Natural killer cell (primary cell): ENCODE measurements around the gene SLCO3A1. TPM values are rescaled to one million over a fixed set of nuclear protein-coding genes. Genes with fewer than 3 reads are reported as not detected.

ENCODE experiments used
- ATAC-seq, 3 donors: fragments of 150-1000 bp in 2 of 3; fragments of 200-7000 bp in 1 of 3; cut with Tn5 transposase; 1 replicate in 1 of 3; 2 replicates in 2 of 3; pipeline ENCODE4 v1.10.0; 2021; ENCODE audit warnings: mild to moderate bottlenecking in 2 of 3, moderate library complexity in 2 of 3
- DNase-seq, 2 donors: peaks; one replicate each; pipeline versions ENCODE4 v3.0.0 to v3.0.0-alpha.2; 2013 to 2021; ENCODE audit warnings: mixed read lengths in 1 of 2
- H3K27ac ChIP-seq: one replicate; pipeline ENCODE4 v1.5.1; 2013; ENCODE audit warnings: mild to moderate bottlenecking, low read length
- H3K27me3 ChIP-seq: one replicate; pipeline ENCODE4 v1.6.1; 2013; ENCODE audit warnings: low read length; ENCODE audit not compliant: control insufficient read depth, insufficient read depth
- H3K36me3 ChIP-seq: one replicate; pipeline ENCODE4 v1.6.1; 2013; ENCODE audit warnings: low read length; ENCODE audit not compliant: control insufficient read depth, insufficient read depth
- H3K4me1 ChIP-seq: one replicate; pipeline ENCODE4 v1.6.1; 2013; ENCODE audit warnings: low read length; ENCODE audit not compliant: control insufficient read depth, insufficient read depth
- H3K4me3 ChIP-seq: one replicate; pipeline ENCODE4 v1.5.1; 2013; ENCODE audit warnings: low read length
- H3K9me3 ChIP-seq: one replicate; pipeline ENCODE4 v1.6.1; 2013; ENCODE audit warnings: low read length; ENCODE audit not compliant: control insufficient read depth, insufficient read depth
- H3K27ac Mint-ChIP-seq, 2 donors: one replicate each; pipeline ENCODE4 v1.8.0; 2022; ENCODE audit warnings: mild to moderate bottlenecking in 2 of 2, mixed read lengths in 2 of 2, moderate library complexity in 1 of 2
- H3K27me3 Mint-ChIP-seq, 2 donors: one replicate each; pipeline ENCODE4 v1.8.0; 2022; ENCODE audit warnings: low read depth in 2 of 2, mixed read lengths in 2 of 2
- H3K36me3 Mint-ChIP-seq: one replicate; pipeline ENCODE4 v1.8.0; 2022; ENCODE audit warnings: mixed read lengths
- H3K4me1 Mint-ChIP-seq, 2 donors: one replicate each; pipeline ENCODE4 v1.8.0; 2022; ENCODE audit warnings: mixed read lengths in 2 of 2
- H3K4me3 Mint-ChIP-seq: one replicate; pipeline ENCODE4 v1.8.0; 2022; ENCODE audit warnings: mild to moderate bottlenecking, moderate library complexity, mixed read lengths
- H3K9me3 Mint-ChIP-seq, 2 donors: one replicate each; pipeline ENCODE4 v1.8.0; 2022; ENCODE audit warnings: mixed read lengths in 2 of 2
- CTCF ChIP-seq: fragments of 200-600 bp; IDR thresholded peaks from one replicate; pipeline ENCODE4 v1.8.0; 2022; ENCODE audit warnings: antibody characterized with exemption
- WGBS: methylation state at CpG from one replicate; pipeline ENCODE4 v1.1.7; 2013; ENCODE audit warnings: missing lambda C conversion rate; ENCODE audit not compliant: insufficient coverage; 5-methylcytosine and 5-hydroxymethylcytosine counted together
- intact Hi-C: fragments of 100-400 bp; cut with micrococcal nuclease; formaldehyde crosslinking; loops from one replicate; pipeline ENCODE4 v1.14.2; 2022
- total RNA-seq, 4 donors: library from RNA; stranded (reverse); fragments of 120-200 nt in 1 of 4; gene quantifications; one replicate each; pipeline versions ENCODE4 v1.2.3 to v1.2.4, GENCODE V29; 2013 to 2022

Gene SLCO3A1
- total RNA-seq, 3 donors from 2014 or later (not counting 1 experiment from before 2014, with no cell fraction given): 48.5 to 73.5 (median 68.8) TPM

- Mint-ChIP-seq H3K4me3 (no peak overlapping the region), H3K9me3 (no peaks in the 10 kb centered on the region), H3K4me1 (peaks cover 52 to 57% of the 10 kb centered on the region in 2 donors), H3K27ac (no peak overlapping the region), H3K36me3 (no peaks in the 10 kb centered on the region), H3K27me3 (no peaks in the 10 kb centered on the region)
- Histone ChIP-seq H3K27me3 (no peaks in the 10 kb centered on the region), H3K4me1 (peaks cover 6% of the 10 kb centered on the region), H3K4me3 (no peak overlapping the region), H3K9me3 (no peaks in the 10 kb centered on the region), H3K36me3 (no peaks in the 10 kb centered on the region), H3K27ac (no peak overlapping the region)
- no peak for TF ChIP-seq CTCF
- ATAC-seq (no peak), DNase-seq (no peak)
- WGBS: 84% methylated on average over 2 of the region's 4 CpGs
- intact Hi-C loops: no loop called here
These were observed 149.2 kb downstream of the SLCO3A1 start for GRCh38 chr15:92002666-92003065.

- H3K27ac Mint-ChIP-seq: no peak overlapping the region
These were observed 150.1 kb downstream of the SLCO3A1 start for GRCh38 chr15:92003515-92004067.

GRCh38 chr15:92005154-92005553 lies 151.6 kb downstream of the SLCO3A1 start:
- no peak overlapping the region for H3K4me3 ChIP-seq
- Mint-ChIP-seq H3K27ac (peak overlapping the region in 1 of 2 donors; percentile 70), H3K27me3 (no peaks in the 10 kb centered on the region), H3K36me3 (no peaks in the 10 kb centered on the region), H3K9me3 (no peaks in the 10 kb centered on the region), H3K4me3 (peak overlapping the region; percentile 4), H3K4me1 (peaks cover 71 to 77% of the 10 kb centered on the region in 2 donors)
- H3K9me3 ChIP-seq: no peaks in the 10 kb centered on the region
- no peak for TF ChIP-seq CTCF
- intact Hi-C loops: no loop called here
- H3K4me1 ChIP-seq: peaks cover 6% of the 10 kb centered on the region
- peak in 1 of 2 donors; percentile 16 for DNase-seq
- peak; percentile 60 to 84 (median 67) for ATAC-seq
- H3K27ac ChIP-seq: no peak overlapping the region
- H3K27me3 ChIP-seq: no peaks in the 10 kb centered on the region
- 42% methylated on average over 6 of the region's 6 CpGs for WGBS
- no peaks in the 10 kb centered on the region for H3K36me3 ChIP-seq

More at GRCh38 chr15:92003515-92004067, 150.1 kb downstream of the SLCO3A1 start:
- Histone ChIP-seq H3K27ac (no peak overlapping the region), H3K36me3 (no peaks in the 10 kb centered on the region), H3K4me3 (no peak overlapping the region), H3K9me3 (no peaks in the 10 kb centered on the region), H3K27me3 (no peaks in the 10 kb centered on the region), H3K4me1 (peaks cover 6% of the 10 kb centered on the region)
- Mint-ChIP-seq H3K4me1 (peaks cover 58 to 66% of the 10 kb centered on the region in 2 donors), H3K9me3 (no peaks in the 10 kb centered on the region), H3K27me3 (no peaks in the 10 kb centered on the region), H3K36me3 (no peaks in the 10 kb centered on the region), H3K4me3 (no peak overlapping the region)
- ATAC-seq: no peak
- WGBS: 92% methylated on average over 9 of the region's 9 CpGs
- no peak for DNase-seq
- intact Hi-C loops: no loop called here
- no peak for TF ChIP-seq CTCF
